ENCODE measurements around the gene FMN1.

Gene FMN1

GRCh38 chr15:32799936-32800535 lies 394.5 kb downstream of the FMN1 start:
- no peak for DNase-seq

- no peak for DNase-seq
These were observed 397.7 kb downstream of the FMN1 start for GRCh38 chr15:32796856-32797255.

- no peak for DNase-seq
These were observed 399.5 kb downstream of the FMN1 start for GRCh38 chr15:32794973-32795372.

- DNase-seq: no peak
These were observed 402.1 kb downstream of the FMN1 start for GRCh38 chr15:32792436-32792835.

GRCh38 chr15:32790352-32790999 lies 404.0 kb downstream of the FMN1 start:
- DNase-seq: no peak

GRCh38 chr15:32787949-32788348 lies 406.6 kb downstream of the FMN1 start:
- no peak for DNase-seq

- DNase-seq: no peak
These were observed 407.6 kb downstream of the FMN1 start for GRCh38 chr15:32786906-32787305.

- no peak for DNase-seq
These were observed 409.9 kb downstream of the FMN1 start for GRCh38 chr15:32784581-32784980.

GRCh38 chr15:32781781-32782180 lies 412.7 kb downstream of the FMN1 start:
- no peak for DNase-seq

GRCh38 chr15:32778391-32779176 lies 415.9 kb downstream of the FMN1 start:
- no peak for DNase-seq

GRCh38 chr15:32775103-32775502 lies 419.4 kb downstream of the FMN1 start:
- no peak for DNase-seq

- DNase-seq: no peak
These were observed 420.5 kb downstream of the FMN1 start for GRCh38 chr15:32774022-32774421.

- DNase-seq: no peak
These were observed 427.3 kb downstream of the FMN1 start for GRCh38 chr15:32767236-32767635.

- DNase-seq: no peak
These were observed 428.4 kb downstream of the FMN1 start for GRCh38 chr15:32766101-32766500.

GRCh38 chr15:32765236-32765635 lies 429.3 kb downstream of the FMN1 start:
- DNase-seq: no peak

GRCh38 chr15:32763295-32763694 lies 431.2 kb downstream of the FMN1 start:
- DNase-seq: no peak

- DNase-seq: no peak
These were observed 437.1 kb downstream of the FMN1 start for GRCh38 chr15:32757426-32757825.

GRCh38 chr15:32750979-32751378 lies 443.5 kb downstream of the FMN1 start:
- no peak for DNase-seq

- no peak for DNase-seq
These were observed 446.6 kb downstream of the FMN1 start for GRCh38 chr15:32747921-32748342.

GRCh38 chr15:32746116-32746857 lies 448.2 kb downstream of the FMN1 start:
- no peak for DNase-seq

GRCh38 chr15:32743411-32744140 lies 450.9 kb downstream of the FMN1 start:
- DNase-seq: no peak

GRCh38 chr15:32739522-32740063 lies 454.9 kb downstream of the FMN1 start:
- DNase-seq: no peak

Measured in Kasumi-1 (cell line).